KMS-11 (cell line): ENCODE measurements around the gene KCNE3.

Source experiments
- H2AFZ ChIP-seq: fragments of 200-600 bp; sonication (generic); 2 replicates; pipeline ENCODE4 v1.6.1; 2016; ENCODE audit warnings: antibody characterized with exemption, mixed run types, low read depth
- H3K27ac ChIP-seq: fragments of 200-600 bp; sonication (generic); 2 replicates; pipeline ENCODE4 v1.6.1; 2016; ENCODE audit warnings: mild to moderate bottlenecking, mixed run types
- H3K27me3 ChIP-seq: fragments of 200-600 bp; sonication (generic); 2 replicates; pipeline ENCODE4 v1.6.1; 2017; ENCODE audit warnings: mild to moderate bottlenecking, low read depth, mixed run types, moderate library complexity; ENCODE audit not compliant: insufficient read depth
- H3K36me3 ChIP-seq: fragments of 200-600 bp; sonication (generic); 2 replicates; pipeline ENCODE4 v1.6.1; 2017; ENCODE audit warnings: mild to moderate bottlenecking, mixed run types; ENCODE audit not compliant: insufficient read depth
- H3K4me1 ChIP-seq: fragments of 200-600 bp; sonication (generic); 2 replicates; pipeline ENCODE4 v1.6.1; 2016; ENCODE audit warnings: mild to moderate bottlenecking, low read depth, mixed run types; ENCODE audit not compliant: poor library complexity, severe bottlenecking
- H3K4me2 ChIP-seq: fragments of 200-600 bp; sonication (generic); 2 replicates; pipeline ENCODE4 v1.7.0; 2016; ENCODE audit warnings: mild to moderate bottlenecking, mixed run types
- H3K4me3 ChIP-seq: fragments of 200-600 bp; sonication (generic); IDR thresholded peaks from 2 replicates; pipeline ENCODE4 v1.6.1; 2017; ENCODE audit warnings: low read depth, low read length, mixed read lengths; ENCODE audit not compliant: insufficient read depth
- H3K79me2 ChIP-seq: fragments of 200-600 bp; sonication (generic); 2 replicates; pipeline ENCODE4 v1.6.1; 2016; ENCODE audit warnings: low read depth, mixed run types; ENCODE audit not compliant: insufficient read depth
- H3K9ac ChIP-seq: fragments of 200-600 bp; sonication (generic); 2 replicates; pipeline ENCODE4 v1.6.1; 2016; ENCODE audit warnings: mild to moderate bottlenecking, mixed run types
- H4K20me1 ChIP-seq: fragments of 200-600 bp; sonication (generic); 2 replicates; pipeline ENCODE4 v1.6.1; 2016; ENCODE audit warnings: mild to moderate bottlenecking, mixed run types; ENCODE audit not compliant: insufficient read depth
- CTCF ChIP-seq: fragments of 200-600 bp; sonication (generic); conservative IDR thresholded peaks from 2 replicates; pipeline ENCODE4 v1.6.1; 2017; ENCODE audit warnings: low read depth, mild to moderate bottlenecking, antibody characterized with exemption, low read length, moderate library complexity, mixed read lengths

Gene KCNE3

DNA sequence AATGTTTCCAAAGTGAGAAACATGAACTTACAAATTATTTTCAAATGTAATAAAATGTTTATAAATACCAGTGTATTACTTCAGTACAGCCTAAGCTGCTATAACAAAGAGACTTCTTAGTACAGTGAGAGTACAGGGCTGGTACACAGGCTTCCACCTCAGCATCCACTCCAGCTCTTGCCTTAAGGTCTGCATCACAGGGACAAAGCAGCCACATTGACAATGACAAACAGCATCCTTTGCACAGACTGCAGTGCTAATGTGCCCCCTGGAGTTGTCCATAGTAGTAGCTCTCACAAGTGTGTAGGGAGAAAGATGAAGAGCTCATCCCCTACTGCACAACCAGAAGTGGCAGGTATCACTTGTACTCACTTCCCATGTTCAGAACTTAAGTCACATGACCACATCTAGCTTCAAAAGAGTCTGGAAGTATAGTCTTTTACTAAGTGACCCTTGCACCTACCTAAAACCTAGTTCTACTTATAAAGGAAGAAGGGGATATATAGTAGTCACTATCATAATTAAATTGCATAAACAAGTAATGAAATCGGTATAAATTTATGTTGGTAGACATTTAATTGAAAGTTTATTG lies 36.8 kb upstream of the KCNE3 start:
- no peaks in the 10 kb centered on the region for H3K4me1 ChIP-seq
- H3K79me2 ChIP-seq = no peaks in the 10 kb centered on the region
- no peaks in the 10 kb centered on the region for H3K27me3 ChIP-seq
- H3K36me3 ChIP-seq = no peaks in the 10 kb centered on the region
- H2AFZ ChIP-seq = no peak overlapping the region
- H4K20me1 ChIP-seq = no peaks in the 10 kb centered on the region
- H3K9ac ChIP-seq = no peak overlapping the region
- TF ChIP-seq CTCF = no peak
- H3K27ac ChIP-seq = no peak overlapping the region
- H3K4me3 ChIP-seq = no peak overlapping the region
- no peak overlapping the region for H3K4me2 ChIP-seq

DNA sequence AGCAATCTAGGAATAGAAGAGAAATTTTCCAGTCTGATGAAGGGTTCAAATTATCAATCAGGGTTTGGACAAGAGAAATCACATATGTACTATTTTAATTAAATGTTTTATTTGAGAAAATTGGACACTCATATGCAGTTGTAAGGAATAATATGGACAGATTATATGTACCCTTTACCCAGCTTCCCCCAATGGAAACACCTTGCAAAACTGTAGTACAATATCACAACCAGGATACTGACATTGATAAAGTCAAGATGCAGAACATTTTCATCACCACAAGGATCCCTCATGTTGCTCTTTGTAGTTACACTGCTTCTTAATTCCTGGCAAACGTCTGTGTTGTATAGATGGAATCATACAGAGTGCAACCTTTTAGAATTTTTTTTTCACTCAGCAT lies 27.6 kb upstream of the KCNE3 start:
- Histone ChIP-seq H3K9ac (no peak overlapping the region), H3K4me3 (no peak overlapping the region), H3K79me2 (no peaks in the 10 kb centered on the region), H3K4me2 (no peak overlapping the region), H3K4me1 (peaks cover 14% of the 10 kb centered on the region), H3K27me3 (no peaks in the 10 kb centered on the region), H3K27ac (no peak overlapping the region), H3K36me3 (no peaks in the 10 kb centered on the region), H4K20me1 (no peaks in the 10 kb centered on the region), H2AFZ (no peak overlapping the region)
- no peak for TF ChIP-seq CTCF

GRCh38 chr11:74493791-74494630 lies 26.7 kb upstream of the KCNE3 start:
- H3K9ac ChIP-seq = peak overlapping the region; percentile 93

More at GRCh38 chr11:74493791-74494630, 26.7 kb upstream of the KCNE3 start:
- no peak for TF ChIP-seq CTCF
- H3K4me2 ChIP-seq = peak overlapping the region; percentile 80
- peak overlapping the region; percentile 80 for H2AFZ ChIP-seq
- H3K27ac ChIP-seq = peak overlapping the region; percentile 94
- no peaks in the 10 kb centered on the region for H4K20me1 ChIP-seq
- no peaks in the 10 kb centered on the region for H3K27me3 ChIP-seq
- peaks cover 14% of the 10 kb centered on the region for H3K4me1 ChIP-seq
- no peaks in the 10 kb centered on the region for H3K79me2 ChIP-seq
- no peaks in the 10 kb centered on the region for H3K36me3 ChIP-seq
- H3K4me3 ChIP-seq = no peak overlapping the region
